Hypothalamus (tissue), 51 donors: ENCODE data around the gene SLFN11.
"Not testable (repeated sequence)": the region's sequence is repeated elsewhere in the genome, so short reads cannot be mapped to it uniquely, and the experiment has no call there.

Experiments used
- DNase-seq, 51 donors: peaks; one replicate each; lab custom pipeline; 2025; lab: John Stamatoyannopoulos, UW

The SLFN11 gene

DNA sequence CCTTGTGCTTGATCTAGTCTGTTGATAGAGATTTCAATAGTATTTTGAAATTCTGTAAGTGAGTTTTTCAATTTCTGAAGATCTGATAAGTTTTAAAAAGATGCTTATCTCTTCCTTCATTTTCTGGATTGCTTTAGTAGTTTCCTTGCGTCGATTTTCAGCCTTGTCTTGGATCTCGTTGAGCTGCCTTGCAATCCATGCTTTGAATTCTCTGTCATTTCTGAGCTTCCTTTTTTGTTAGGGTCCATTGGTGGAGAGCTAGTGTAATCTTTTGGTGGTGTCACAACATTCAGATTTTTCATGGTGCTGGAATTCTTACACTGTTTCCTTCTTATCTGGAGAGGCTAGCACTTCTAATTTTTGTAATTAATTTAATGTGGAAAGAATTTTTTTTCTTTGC is 61.1 kb downstream of the SLFN11 start:
- no peak for DNase-seq

DNA sequence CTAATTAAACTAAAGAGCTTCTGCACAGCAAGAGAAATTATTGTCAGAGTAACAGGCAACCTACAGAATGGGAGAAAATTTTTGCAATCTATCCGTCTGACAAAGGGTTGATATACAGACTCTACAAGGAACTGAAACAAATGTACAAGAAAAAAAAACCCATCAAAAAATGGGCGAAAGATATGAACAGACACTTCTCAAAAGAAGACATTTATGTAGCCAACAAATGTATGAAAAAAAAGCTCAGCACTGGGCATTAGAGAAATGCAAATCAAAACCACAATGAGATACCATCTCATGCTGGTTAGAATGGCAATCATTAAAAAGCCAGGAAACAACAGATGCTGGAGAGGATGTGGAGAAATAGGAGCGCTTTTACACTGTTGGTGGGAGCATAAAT is 64.1 kb downstream of the SLFN11 start:
- DNase-seq: not testable (repeated sequence)
